IPS DF 6.9 (cell line): ENCODE results near the gene CACNB3.
A peak's percentile ranks its signal among the peaks of the same experiment; 100 is the strongest.
"Not testable (repeated sequence)": the region's sequence is repeated elsewhere in the genome, so short reads cannot be mapped to it uniquely, and the experiment has no call there.

Experiments used
- DNase-seq: peaks from one replicate; pipeline ENCODE4 v3.0.0-alpha.2; 2013; ENCODE audit warnings: low read depth, low spot score
- H3K27ac ChIP-seq: one replicate; pipeline ENCODE4 v1.5.1; 2013; ENCODE audit warnings: low read length, control low read depth
- H3K27me3 ChIP-seq: 2 replicates; pipeline ENCODE4 v1.6.1; 2013; ENCODE audit warnings: mild to moderate bottlenecking, low read length; ENCODE audit not compliant: control insufficient read depth, insufficient read depth
- H3K36me3 ChIP-seq: 2 replicates; pipeline ENCODE4 v1.6.1; 2013; ENCODE audit warnings: low read length; ENCODE audit not compliant: control insufficient read depth, insufficient read depth
- H3K4me1 ChIP-seq: 2 replicates; pipeline ENCODE4 v1.6.1; 2013; ENCODE audit warnings: low read length; ENCODE audit not compliant: control insufficient read depth, insufficient read depth
- H3K4me3 ChIP-seq: 2 replicates; pipeline ENCODE4 v1.5.1; 2013; ENCODE audit warnings: mild to moderate bottlenecking, low read length
- H3K9me3 ChIP-seq: 2 replicates; pipeline ENCODE4 v1.6.1; 2013; ENCODE audit warnings: low read length, inconsistent platforms; ENCODE audit not compliant: control insufficient read depth, insufficient read depth
- WGBS: extraction: QIAGEN DNeasy Blood & Tissue Kit; methylation state at CpG from one replicate; pipeline ENCODE4 v1.1.7; 2013; ENCODE audit warnings: mixed read lengths, missing lambda C conversion rate; ENCODE audit not compliant: insufficient read length, insufficient coverage; 5-methylcytosine and 5-hydroxymethylcytosine counted together

Gene CACNB3

GRCh38 chr12:48828293-48828692, 10.0 kb downstream of the CACNB3 start:
- no peak for DNase-seq
- Histone ChIP-seq H3K4me3 (no peak overlapping the region), H3K9me3 (no peaks in the 10 kb centered on the region), H3K27ac (no peak overlapping the region), H3K4me1 (peaks cover 1% of the 10 kb centered on the region; the same call in 1 of the 2 replicates), H3K27me3 (no peaks in the 10 kb centered on the region), H3K36me3 (peaks cover 47% of the 10 kb centered on the region)
- no CpG with 5 or more reads among the region's 2 CpGs for WGBS

GRCh38 chr12:48828841-48829575, 10.7 kb downstream of the CACNB3 start:
- H3K36me3 ChIP-seq, result peaks cover 49% of the 10 kb centered on the region
- no CpG with 5 or more reads among the region's 16 CpGs for WGBS
- H3K27ac ChIP-seq, result no peak overlapping the region

GRCh38 chr12:48831257-48831656, 13.0 kb downstream of the CACNB3 start:
- DNase-seq, result no peak
- Histone ChIP-seq H3K9me3 (no peaks in the 10 kb centered on the region), H3K4me1 (no peaks in the 10 kb centered on the region), H3K27me3 (no peaks in the 10 kb centered on the region), H3K36me3 (peaks cover 56% of the 10 kb centered on the region), H3K4me3 (no peak overlapping the region), H3K27ac (no peak overlapping the region)
- no CpG with 5 or more reads among the region's 6 CpGs for WGBS

More at GRCh38 chr12:48828841-48829575, 10.7 kb downstream of the CACNB3 start:
- DNase-seq, result no peak
- Histone ChIP-seq H3K27me3 (no peaks in the 10 kb centered on the region), H3K4me3 (no peak overlapping the region), H3K9me3 (no peaks in the 10 kb centered on the region), H3K4me1 (peaks cover 1% of the 10 kb centered on the region; the same call in 1 of the 2 replicates)

- Histone ChIP-seq H3K27ac (no peak overlapping the region), H3K4me3 (no peak overlapping the region), H3K27me3 (no peaks in the 10 kb centered on the region), H3K4me1 (no peaks in the 10 kb centered on the region), H3K36me3 (peaks cover 57% of the 10 kb centered on the region), H3K9me3 (no peaks in the 10 kb centered on the region)
- no peak for DNase-seq
- no CpG with 5 or more reads among the region's 12 CpGs for WGBS
These were observed 14.2 kb downstream of the CACNB3 start for GRCh38 chr12:48832321-48833060.

GRCh38 chr12:48838048-48838447, 19.8 kb downstream of the CACNB3 start:
- H3K4me3 ChIP-seq, result no peak overlapping the region
- no CpG with 5 or more reads among the region's 4 CpGs for WGBS
- H3K9me3 ChIP-seq, result no peaks in the 10 kb centered on the region
- H3K36me3 ChIP-seq, result peaks cover 44% of the 10 kb centered on the region
- no peak for DNase-seq
- H3K27ac ChIP-seq, result no peak overlapping the region
- no peaks in the 10 kb centered on the region for H3K27me3 ChIP-seq
- no peaks in the 10 kb centered on the region for H3K4me1 ChIP-seq

GRCh38 chr12:48842021-48842420, 23.7 kb downstream of the CACNB3 start:
- not testable (repeated sequence) for H3K27me3 ChIP-seq, H3K27ac ChIP-seq, DNase-seq, H3K4me1 ChIP-seq, H3K9me3 ChIP-seq, H3K4me3 ChIP-seq
- no CpG with 5 or more reads among the region's 29 CpGs for WGBS
- H3K36me3 ChIP-seq, result peaks cover 39% of the 10 kb centered on the region

- Histone ChIP-seq H3K9me3 (no peaks in the 10 kb centered on the region), H3K27ac (no peak within 1 kb of the TSS), H3K27me3 (no peaks in the 10 kb centered on the region), H3K36me3 (no peaks in the 10 kb centered on the region), H3K4me1 (no peaks in the 10 kb centered on the region), H3K4me3 (peak within 1 kb of the TSS; percentile 56)
- DNase-seq, result peak; percentile 91
- no CpG with 5 or more reads among the region's 53 CpGs for WGBS
These were observed 33.8 kb downstream of the CACNB3 start, which contains the start of gene DDX23 for GRCh38 chr12:48851883-48852733. Gene DDX23, minus strand, starts transcription at chr12:48852163. Its CDS starts 6,381 bp downstream, at chr12:48845782.

GRCh38 chr12:48852734-48853688, 34.7 kb downstream of the CACNB3 start:
- H3K4me3 ChIP-seq, result peak overlapping the region; percentile 23; the same call in 1 of the 2 replicates
- no CpG with 5 or more reads among the region's 11 CpGs for WGBS
- peaks cover 1% of the 10 kb centered on the region; the same call in 1 of the 2 replicates for H3K4me1 ChIP-seq
- no peaks in the 10 kb centered on the region for H3K27me3 ChIP-seq
- peak; percentile 91 for DNase-seq
- no peaks in the 10 kb centered on the region for H3K9me3 ChIP-seq
- 0 out of 2 replicates have a peak, but pooled peaks cover 7% of the 10 kb centered on the region for H3K36me3 ChIP-seq
- H3K27ac ChIP-seq, result no peak overlapping the region

- Histone ChIP-seq H3K4me1 (peaks cover 1% of the 10 kb centered on the region; the same call in 1 of the 2 replicates), H3K4me3 (no peak overlapping the region), H3K9me3 (no peaks in the 10 kb centered on the region), H3K36me3 (0 out of 2 replicates have a peak, but pooled peaks cover 7% of the 10 kb centered on the region), H3K27me3 (no peaks in the 10 kb centered on the region), H3K27ac (no peak overlapping the region)
- no peak for DNase-seq
- no CpG with 5 or more reads among the region's 4 CpGs for WGBS
These were observed 36.2 kb downstream of the CACNB3 start for GRCh38 chr12:48854488-48854887.
